SK-N-SH (cell line): Measurements from ENCODE around the gene PANX2. TPM values are rescaled to one million over a fixed set of nuclear protein-coding genes. Genes with fewer than 3 reads are reported as not detected.

Source experiments
- CTCF ChIA-PET: fragments of 300-600, 350-600 bp; formaldehyde crosslinking; extraction: SDS; loops from one replicate; lab custom pipeline; 2021; lab: Yijun Ruan, JAX
- POLR2A ChIA-PET: fragments of 350-600 bp; sonication (Branson Sonifier 250); formaldehyde crosslinking; extraction: SDS; loops from one replicate; lab custom pipeline; 2020; ENCODE audit warnings: antibody characterized with exemption, inconsistent platforms; lab: Yijun Ruan, JAX
- DNase-seq: peaks from one replicate; pipeline ENCODE4 v3.0.0; 2012
- H2AFZ ChIP-seq: fragments of 200-600 bp; sonication (generic); 2 replicates; pipeline ENCODE4 v1.8.1; 2016; ENCODE audit warnings: antibody characterized with exemption, mild to moderate bottlenecking, low read depth
- H3F3A ChIP-seq: fragments of 200-600 bp; sonication (generic); replicated peaks from 2 replicates; pipeline ENCODE3; 2016; ENCODE audit warnings: antibody characterized with exemption, mild to moderate bottlenecking; ENCODE audit not compliant: insufficient read depth
- H3K27ac ChIP-seq, 2 experiments: fragments of 200-500 bp in 1 of 2; fragments of 200-600 bp in 1 of 2; sonication (Bioruptor generic) in 1 of 2; sonication (generic), shearing (Covaris generic) in 1 of 2; 2 replicates each; pipeline versions ENCODE4 v1.5.1 to v1.6.1; 2014 to 2016; ENCODE audit warnings: low read depth in 2 of 2, inconsistent platforms in 1 of 2, low read length in 1 of 2, mild to moderate bottlenecking in 1 of 2, mixed read lengths in 1 of 2
- H3K27me3 ChIP-seq: fragments of 200-600 bp; sonication (generic), shearing (Covaris generic); 2 replicates; pipeline ENCODE4 v1.6.1; 2016; ENCODE audit warnings: mixed run types; ENCODE audit not compliant: insufficient read depth
- H3K36me3 ChIP-seq, 2 experiments: fragments of 200-500 bp in 1 of 2; fragments of 200-600 bp in 1 of 2; sonication (Bioruptor generic) in 1 of 2; sonication (generic) in 1 of 2; replicated peaks in 1 of 2; 2 replicates each; pipeline versions ENCODE3 to v1.5.1; 2014 to 2016; ENCODE audit warnings: low read length in 1 of 2, mild to moderate bottlenecking in 1 of 2; ENCODE audit not compliant: insufficient read depth in 2 of 2, control insufficient read depth in 1 of 2
- H3K4me1 ChIP-seq, 2 experiments: fragments of 200-500 bp in 1 of 2; fragments of 200-600 bp in 1 of 2; sonication (Bioruptor generic) in 1 of 2; sonication (generic), shearing (Covaris generic) in 1 of 2; 2 replicates each; pipeline versions ENCODE4 v1.5.1 to v1.6.1; 2014 to 2016; ENCODE audit warnings: low read depth in 1 of 2, low read length in 1 of 2, mixed run types in 1 of 2; ENCODE audit not compliant: insufficient read depth in 2 of 2, control insufficient read depth in 1 of 2
- H3K4me2 ChIP-seq: fragments of 200-600 bp; sonication (generic), shearing (Covaris generic); 2 replicates; pipeline ENCODE4 v1.6.1; 2017; ENCODE audit warnings: mixed run types
- H3K4me3 ChIP-seq, 2 experiments: fragments of 200-500 bp in 1 of 2; fragments of 200-600 bp in 1 of 2; sonication (Bioruptor generic) in 1 of 2; sonication (generic), shearing (Covaris generic) in 1 of 2; 2 replicates each; pipeline versions ENCODE4 v1.5.1 to v1.8.1; 2014 to 2016; ENCODE audit warnings: low read depth in 2 of 2, inconsistent platforms in 1 of 2, low read length in 1 of 2, mild to moderate bottlenecking in 1 of 2, mixed read lengths in 1 of 2, moderate library complexity in 1 of 2
- H3K79me2 ChIP-seq: fragments of 200-600 bp; sonication (generic); 2 replicates; pipeline ENCODE4 v1.8.1; 2017; ENCODE audit warnings: mild to moderate bottlenecking; ENCODE audit not compliant: insufficient read depth
- H3K9ac ChIP-seq: fragments of 200-600 bp; sonication (generic); 2 replicates; pipeline ENCODE4 v1.6.1; 2017; ENCODE audit warnings: mixed run types
- H3K9me2 ChIP-seq: fragments of 200-600 bp; sonication (generic); 2 replicates; pipeline ENCODE4 v1.6.1; 2017; ENCODE audit warnings: mixed run types
- H3K9me3 ChIP-seq: fragments of 200-600 bp; sonication (generic); 2 replicates; pipeline ENCODE4 v1.6.1; 2017; ENCODE audit warnings: mixed run types, mild to moderate bottlenecking, moderate library complexity
- H4K20me1 ChIP-seq: fragments of 200-600 bp; sonication (generic); 2 replicates; pipeline ENCODE4 v1.6.1; 2017; ENCODE audit warnings: mild to moderate bottlenecking, mixed run types; ENCODE audit not compliant: insufficient read depth
- CHD2 ChIP-seq: fragments of 150-350 bp; IDR thresholded peaks from 2 replicates; pipeline ENCODE4 v1.6.1; 2018; ENCODE audit warnings: low read length; ENCODE audit not compliant: partially characterized antibody
- EP300 ChIP-seq, 2 experiments: IDR thresholded peaks; 2 replicates each; pipeline versions ENCODE4 v1.4.0 to v1.6.1; 2012; ENCODE audit warnings: borderline replicate concordance in 1 of 2, low read depth in 1 of 2, low read length in 1 of 2
- FOSL2 ChIP-seq: IDR thresholded peaks from 2 replicates; pipeline ENCODE4 v1.4.0; 2012; ENCODE audit warnings: low read depth, mild to moderate bottlenecking, moderate library complexity, borderline replicate concordance
- FOXJ3 ChIP-seq: sonication (generic); formaldehyde crosslinking; IDR thresholded peaks from 2 replicates; pipeline ENCODE4 v1.5.1; 2020; ENCODE audit warnings: mild to moderate bottlenecking, missing genetic modification reagents
- FOXM1 ChIP-seq: IDR thresholded peaks from 2 replicates; pipeline ENCODE4 v1.4.0; 2012; ENCODE audit warnings: low read depth, mild to moderate bottlenecking
- IRF3 ChIP-seq: fragments of 150-350 bp; IDR thresholded peaks from 2 replicates; pipeline ENCODE4 v1.6.1; 2016; ENCODE audit warnings: mild to moderate bottlenecking, low read depth, low read length
- NFIC ChIP-seq: IDR thresholded peaks from 2 replicates; pipeline ENCODE4 v1.4.0; 2012; ENCODE audit warnings: borderline replicate concordance
- NRF1 ChIP-seq: IDR thresholded peaks from 2 replicates; pipeline ENCODE4 v1.6.1; 2012; ENCODE audit warnings: low read depth, mild to moderate bottlenecking, low read length
- POLR2AphosphoS5 ChIP-seq: IDR thresholded peaks from 2 replicates; pipeline ENCODE4 v1.6.1; 2012; ENCODE audit warnings: low read depth, low read length
- RAD21 ChIP-seq: IDR thresholded peaks from 2 replicates; pipeline ENCODE4 v1.6.1; 2012; ENCODE audit warnings: mild to moderate bottlenecking, low read length
- RCOR1 ChIP-seq: fragments of 150-350 bp; IDR thresholded peaks from 2 replicates; pipeline ENCODE4 v1.6.1; 2017; ENCODE audit warnings: antibody characterized with exemption, low read length
- RFX5 ChIP-seq: IDR thresholded peaks from 2 replicates; pipeline ENCODE4 v1.6.1; 2012; ENCODE audit warnings: mild to moderate bottlenecking, improper control_type of control experiment, low read length
- RXRA ChIP-seq: IDR thresholded peaks from 2 replicates; pipeline ENCODE4 v1.4.0; 2012; ENCODE audit warnings: low read depth, mild to moderate bottlenecking, borderline replicate concordance
- SIN3A ChIP-seq: IDR thresholded peaks from 2 replicates; pipeline ENCODE4 v1.6.1; 2012; ENCODE audit warnings: low read depth, mild to moderate bottlenecking, low read length, moderate library complexity, borderline replicate concordance
- TAF1 ChIP-seq: IDR thresholded peaks from 2 replicates; pipeline ENCODE4 v1.6.1; 2012; ENCODE audit warnings: low read depth, mild to moderate bottlenecking, low read length, moderate library complexity, borderline replicate concordance
- TCF12 ChIP-seq: IDR thresholded peaks from 2 replicates; pipeline ENCODE4 v1.4.0; 2012
- TEAD4 ChIP-seq: IDR thresholded peaks from 2 replicates; pipeline ENCODE4 v1.4.0; 2012; ENCODE audit warnings: mild to moderate bottlenecking, borderline replicate concordance; ENCODE audit not compliant: insufficient read depth
- USF1 ChIP-seq: IDR thresholded peaks from 2 replicates; pipeline ENCODE4 v1.4.0; 2012; ENCODE audit warnings: low read depth, borderline replicate concordance
- whole genome bisulfite sequencing: methylation state at CpG from one replicate; pipeline ENCODE4 v1.1.6; 2017; ENCODE audit warnings: low lambda C conversion rate; 5-methylcytosine and 5-hydroxymethylcytosine counted together
- polyA plus RNA-seq, 3 experiments: library from polyadenylated mRNA; depleted of rRNA; stranded (reverse); fragments of >200 nt; gene quantifications; 2 replicates each; pipeline ENCODE4 v1.2.3, GENCODE V29; 2012

The PANX2 gene
- polyA plus RNA-seq, 1 of the 3 experiments (the other 2 are of a cell fraction): 2.4 TPM

- TF ChIP-seq FOXJ3 (CRISPR knock-in tag) (no peak), TEAD4 (no peak), RAD21 (no peak), RFX5 (no peak), EP300 (IDR thresholded peaks at IDR 0.05; ENCODE audit: borderline replicate concordance in 1 of 2, low read depth in 1 of 2, low read length in 1 of 2) (no peak), USF1 (no peak), NRF1 (no peak), NFIC (no peak), FOXM1 (no peak), RXRA (no peak), TAF1 (no peak), TCF12 (no peak), RCOR1 (no peak), SIN3A (no peak), POLR2AphosphoS5 (no peak), FOSL2 (no peak), IRF3 (no peak), CHD2 (no peak)
- ChIA-PET CTCF (no interaction called here), POLR2A (no interaction called here)
- H3F3A ChIP-seq: no peaks in the 10 kb centered on the region
- no peaks in the 10 kb centered on the region for H3K9me2 ChIP-seq
- no peak overlapping the region for H3K9ac ChIP-seq
- no peak overlapping the region for H3K4me3 ChIP-seq
- H3K79me2 ChIP-seq: no peaks in the 10 kb centered on the region
- H3K4me2 ChIP-seq: no peak overlapping the region
- WGBS: 70% methylated on average over 4 of the region's 10 CpGs
- H3K9me3 ChIP-seq: no peaks in the 10 kb centered on the region
- H2AFZ ChIP-seq: no peak overlapping the region
- no peak for DNase-seq
- H3K36me3 ChIP-seq: peaks cover 0 to 8% of the 10 kb centered on the region in 2 experiments
- H3K27ac ChIP-seq: no peak overlapping the region
- H3K27me3 ChIP-seq: no peaks in the 10 kb centered on the region
- no peaks in the 10 kb centered on the region for H3K4me1 ChIP-seq
- no peaks in the 10 kb centered on the region for H4K20me1 ChIP-seq
Measured at GRCh38 chr22:50162391-50162956, 8.1 kb upstream of the PANX2 start.
